Large intestine (tissue), 1 donor: ENCODE measurements around the gene CBY2. TPM values are rescaled to one million over a fixed set of nuclear protein-coding genes. Genes with fewer than 3 reads are reported as not detected.

Source experiments
- polyA plus RNA-seq: library from polyadenylated mRNA; unstranded; fragments of 120-200 nt; gene quantifications from one replicate; pipeline ENCODE4 v1.2.1, GENCODE V29; 2013

The CBY2 gene
- polyA plus RNA-seq, 1 donor = not detected

Other genes with a start within 250 kb of the CBY2 start
- gene COG3, start 237.4 kb upstream of the CBY2 start, polyA plus RNA-seq = 24.7 TPM
- gene ERICH6B, start 86.6 kb upstream of the CBY2 start, polyA plus RNA-seq = 2.1 TPM
- gene SIAH3, start 149.4 kb downstream of the CBY2 start, polyA plus RNA-seq = 0.19 TPM